Gastroesophageal sphincter (tissue), 4 donors: Measurements from ENCODE around the gene HLA-DOA. TPM values are rescaled to one million over a fixed set of nuclear protein-coding genes. Genes with fewer than 3 reads are reported as not detected.

Experiments
- ATAC-seq: fragments of 150-250 bp; one replicate; pipeline ENCODE4 v1.9.1; 2016; ENCODE audit warnings: mild to moderate bottlenecking, moderate library complexity
- H3K27ac ChIP-seq, 4 donors: fragments of 200-600 bp; sonication (generic) in 3 of 4; 1 replicate in 3 of 4; 2 replicates in 1 of 4; pipeline ENCODE4 v1.5.1; 2016 to 2019
- H3K27me3 ChIP-seq: fragments of 200-600 bp; sonication (generic); one replicate; pipeline ENCODE4 v1.5.1; 2019
- H3K36me3 ChIP-seq, 2 donors: fragments of 200-600 bp; sonication (generic); one replicate each; pipeline ENCODE4 v1.5.1; 2019; ENCODE audit warnings: control low read depth in 1 of 2
- H3K4me1 ChIP-seq, 3 donors: fragments of 200-600 bp; sonication (generic); 1 replicate in 2 of 3; 2 replicates in 1 of 3; pipeline ENCODE4 v1.5.1; 2016 to 2019; ENCODE audit warnings: control low read depth in 2 of 3
- H3K4me3 ChIP-seq, 2 donors: fragments of 200-600 bp; sonication (generic); one replicate each; pipeline ENCODE4 v1.5.1; 2019; ENCODE audit warnings: mild to moderate bottlenecking in 1 of 2, moderate library complexity in 1 of 2
- H3K9me3 ChIP-seq, 3 donors: fragments of 200-600 bp; sonication (generic); one replicate each; pipeline ENCODE4 v1.5.1; 2017 to 2019; ENCODE audit warnings: control low read depth in 2 of 3
- CTCF ChIP-seq, 4 experiments: fragments of 200-600 bp in 2 of 4; fragments of 450-650 bp in 2 of 4; sonication (generic) in 1 of 4; IDR thresholded peaks; one replicate each; pipeline ENCODE4 v1.5.1; 2017 to 2019; ENCODE audit warnings: antibody characterized with exemption in 4 of 4, mild to moderate bottlenecking in 2 of 4, moderate library complexity in 2 of 4
- EP300 ChIP-seq: sonication (generic); formaldehyde crosslinking; IDR thresholded peaks from one replicate; pipeline ENCODE4 v1.6.1; 2017; ENCODE audit warnings: antibody characterized with exemption, mild to moderate bottlenecking
- POLR2A ChIP-seq, 2 donors: fragments of 450-650 bp; IDR thresholded peaks; one replicate each; pipeline ENCODE4 v1.6.1; 2017; ENCODE audit warnings: antibody characterized with exemption in 2 of 2, mild to moderate bottlenecking in 2 of 2, moderate library complexity in 1 of 2
- POLR2AphosphoS5 ChIP-seq: sonication (generic); formaldehyde crosslinking; IDR thresholded peaks from one replicate; pipeline ENCODE4 v1.6.1; 2017; ENCODE audit warnings: antibody characterized with exemption
- WGBS, 2 donors: methylation state at CpG; one replicate each; pipeline ENCODE4 v1.1.5; 2018; ENCODE audit warnings: low coverage in 1 of 2; 5-methylcytosine and 5-hydroxymethylcytosine counted together
- total RNA-seq, 4 donors: library from RNA; depleted of rRNA; stranded (reverse); fragments of >200 nt; gene quantifications; one replicate each; pipeline ENCODE4 v1.1.0, GENCODE V29; 2016

Gene HLA-DOA
- total RNA-seq, result 1 to 10 TPM; 1.1 to 4.4 (median 1.8) TPM

- Histone ChIP-seq H3K4me1 (peaks cover 0 to 7% (median 0%) of the 10 kb centered on the region in 3 donors), H3K27ac (peak within 1 kb of the TSS in 1 of 4 donors; percentile 30), H3K9me3 (no peaks in the 10 kb centered on the region), H3K36me3 (no peaks in the 10 kb centered on the region), H3K27me3 (peaks cover 76% of the 10 kb centered on the region), H3K4me3 (peak within 1 kb of the TSS in 1 of 2 donors; percentile 36)
- no peak for TF ChIP-seq POLR2A (IDR thresholded peaks at IDR 0.05)
- ATAC-seq, result no peak
- WGBS, 2 donors, result 24 to 39% methylated on average over 13 to 21 of the region's 24 CpGs
Measured at GRCh38 chr6:33008944-33009861, at the start of gene HLA-DOA. HLA-DOA (minus strand) TSS chr6:33009591.

DNA sequence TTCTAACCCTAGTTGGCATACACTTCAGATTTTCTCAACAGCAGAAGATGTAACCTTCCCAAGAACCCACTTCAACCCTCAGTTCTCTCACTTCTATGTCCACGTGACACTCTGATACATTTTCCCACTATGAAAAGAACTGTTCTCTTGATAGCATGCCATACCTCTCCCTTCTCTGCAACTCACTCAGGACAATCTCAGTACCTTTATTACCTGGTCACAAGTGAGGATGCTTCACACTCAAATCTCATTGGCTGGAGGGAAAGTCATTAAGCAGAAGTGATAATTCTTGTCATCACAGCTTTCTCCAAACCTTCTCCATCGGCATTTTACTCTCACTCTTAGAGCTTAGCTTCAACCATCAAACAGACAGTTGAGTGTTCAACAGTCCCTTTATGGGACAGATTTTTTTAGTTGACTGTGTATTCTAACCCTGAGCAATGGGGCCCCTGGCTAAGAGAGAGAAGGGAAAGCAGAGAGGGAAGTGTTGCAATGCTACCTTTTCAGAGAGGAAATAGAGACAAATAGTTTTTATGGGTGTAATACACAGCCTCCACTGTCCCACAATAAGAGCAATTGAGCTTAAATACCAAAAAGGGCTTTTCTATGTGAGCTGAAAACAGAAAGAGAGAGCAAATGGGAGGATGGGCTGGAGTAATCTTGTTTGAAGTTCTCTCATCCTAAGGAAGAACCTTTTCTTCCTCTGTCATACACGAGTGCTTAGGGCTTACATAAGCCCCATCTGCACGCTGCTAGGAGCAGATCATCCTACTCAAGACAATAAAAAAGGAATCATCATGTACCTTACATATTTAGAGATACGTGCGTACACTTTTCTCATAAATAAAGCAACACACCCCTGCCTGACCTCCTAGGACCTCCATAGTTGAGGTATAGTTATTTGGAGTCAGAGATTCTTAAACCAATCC lies 48.1 kb upstream of the HLA-DOA start:
- H3K4me3 ChIP-seq, result no peak overlapping the region
- H3K4me1 ChIP-seq, result no peaks in the 10 kb centered on the region
- ATAC-seq, result no peak
- no peaks in the 10 kb centered on the region for H3K9me3 ChIP-seq
- TF ChIP-seq EP300 (no peak), POLR2A (IDR thresholded peaks at IDR 0.05) (no peak), CTCF (IDR thresholded peaks at IDR 0.05) (no peak), POLR2AphosphoS5 (no peak)
- 62 to 68% methylated on average over 6 of the region's 6 CpGs for WGBS, 2 donors
- no peak overlapping the region for H3K27ac ChIP-seq
- no peaks in the 10 kb centered on the region for H3K27me3 ChIP-seq
- no peaks in the 10 kb centered on the region for H3K36me3 ChIP-seq

DNA sequence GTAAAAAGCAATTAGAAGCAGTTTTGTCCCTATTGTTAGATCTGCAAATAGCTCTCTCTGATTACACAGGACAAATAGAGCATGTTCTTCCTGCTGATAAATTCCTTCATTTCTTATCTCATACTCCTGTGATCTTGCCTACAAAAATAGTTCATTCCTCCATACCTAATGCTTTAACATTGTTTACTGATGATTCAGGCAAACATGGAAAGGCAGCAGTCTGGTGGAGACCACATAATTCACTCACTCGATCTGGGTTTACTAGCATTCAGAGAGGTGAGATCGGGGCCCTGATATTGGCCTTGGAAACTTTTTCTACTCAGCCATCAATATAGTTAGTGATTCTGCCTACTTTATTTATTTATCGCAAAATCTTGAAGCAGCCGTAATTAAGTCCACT lies 43.8 kb upstream of the HLA-DOA start:
- TF ChIP-seq POLR2A (IDR thresholded peaks at IDR 0.05) (no peak), POLR2AphosphoS5 (no peak), CTCF (IDR thresholded peaks at IDR 0.05) (no peak), EP300 (no peak)
- ATAC-seq, result no peak
- Histone ChIP-seq H3K4me1 (no peaks in the 10 kb centered on the region), H3K27ac (no peak overlapping the region), H3K9me3 (no peaks in the 10 kb centered on the region), H3K36me3 (no peaks in the 10 kb centered on the region), H3K27me3 (peaks cover 22% of the 10 kb centered on the region), H3K4me3 (no peak overlapping the region)
- WGBS, 2 donors, result 37 to 41% methylated on average over 4 of the region's 4 CpGs

- peaks cover 27% of the 10 kb centered on the region for H3K27me3 ChIP-seq
- no peak overlapping the region for H3K4me3 ChIP-seq
- no peak for TF ChIP-seq CTCF (IDR thresholded peaks at IDR 0.05)
- no peak for TF ChIP-seq EP300
- no peak for TF ChIP-seq POLR2AphosphoS5
- no peak for TF ChIP-seq POLR2A (IDR thresholded peaks at IDR 0.05)
- no peaks in the 10 kb centered on the region for H3K9me3 ChIP-seq
- ATAC-seq, result no peak
- no peaks in the 10 kb centered on the region for H3K36me3 ChIP-seq
- no peak overlapping the region for H3K27ac ChIP-seq
- H3K4me1 ChIP-seq, result no peaks in the 10 kb centered on the region
Measured at GRCh38 chr6:33052627-33053026, 43.2 kb upstream of the HLA-DOA start.

DNA sequence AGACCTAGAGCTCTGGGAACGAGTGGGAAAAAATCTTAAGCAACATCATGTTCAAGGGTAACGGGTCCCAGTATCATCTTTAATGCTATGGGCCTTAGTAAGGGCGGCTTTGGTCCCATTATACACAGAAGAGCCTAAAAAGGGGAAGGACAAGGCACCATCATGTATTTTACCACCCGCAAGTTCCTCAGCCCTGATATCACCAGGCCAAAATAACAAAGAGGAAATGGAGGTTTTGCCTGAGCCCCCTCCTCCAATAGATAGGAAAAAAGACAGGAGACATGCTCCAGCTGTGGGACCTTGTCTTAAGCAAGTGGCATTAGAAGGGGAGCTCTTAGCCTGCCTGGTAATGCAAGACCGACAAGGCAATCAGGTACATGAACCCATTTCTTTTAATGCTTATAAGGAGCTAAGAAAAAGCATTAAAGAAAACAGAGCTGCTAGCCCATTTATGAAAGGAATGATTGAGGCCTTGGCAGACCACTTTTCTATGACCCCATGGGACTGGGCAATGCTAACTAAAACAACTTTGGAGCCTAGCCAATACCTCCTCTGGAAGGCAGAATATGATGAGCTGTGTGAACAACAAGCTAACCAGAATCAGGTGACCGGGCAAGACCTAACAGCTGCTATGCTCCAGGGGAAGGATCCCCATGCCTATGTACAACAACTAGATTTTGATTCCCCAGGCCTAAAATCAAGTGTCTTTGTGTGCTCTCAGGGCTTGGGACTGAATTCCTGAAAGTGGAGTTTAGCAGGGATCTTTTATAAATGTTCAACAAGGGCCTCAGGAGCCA lies 40.8 kb upstream of the HLA-DOA start:
- Histone ChIP-seq H3K9me3 (no peaks in the 10 kb centered on the region), H3K36me3 (no peaks in the 10 kb centered on the region), H3K27ac (no peak overlapping the region), H3K4me1 (no peaks in the 10 kb centered on the region), H3K4me3 (no peak overlapping the region), H3K27me3 (peaks cover 40% of the 10 kb centered on the region)
- TF ChIP-seq EP300 (no peak), POLR2AphosphoS5 (no peak), CTCF (IDR thresholded peaks at IDR 0.05) (no peak), POLR2A (IDR thresholded peaks at IDR 0.05) (no peak)
- WGBS, 2 donors, result 69 to 72% methylated on average over 5 of the region's 6 CpGs
- ATAC-seq, result no peak
